Suppressor macrophage (primary cell): ENCODE data around the gene XPR1.
A peak's percentile ranks its signal among the peaks of the same experiment; 100 is the strongest.
"Not testable (repeated sequence)": the region's sequence is repeated elsewhere in the genome, so short reads cannot be mapped to it uniquely, and the experiment has no call there.

Experiments
- DNase-seq, 4 experiments: peaks; one replicate each; pipeline ENCODE4 v3.0.0-alpha.2; 2020 to 2022

The XPR1 gene

DNA sequence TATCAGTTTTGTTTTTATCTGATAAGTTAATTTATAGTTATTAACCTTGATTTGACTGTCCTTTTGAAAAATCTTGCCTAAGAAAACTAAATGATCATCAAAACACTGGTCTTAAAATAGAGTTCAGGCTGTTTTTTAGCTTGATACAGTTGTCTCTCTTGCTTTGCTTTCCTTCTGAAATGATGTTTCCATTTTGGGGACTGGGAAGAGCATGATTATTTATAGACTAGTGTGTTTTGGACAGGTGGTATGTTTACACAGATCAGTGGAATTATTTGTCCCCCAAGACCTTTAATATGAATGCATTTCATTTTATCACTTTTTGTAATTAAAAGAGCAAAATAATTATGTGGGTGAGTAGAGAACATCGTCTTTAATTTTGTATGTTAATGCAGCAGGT is 90.8 kb downstream of the XPR1 start:
- DNase-seq, result no peak

- no peak for DNase-seq
These were observed 92.2 kb downstream of the XPR1 start for GRCh38 chr1:180724055-180724454.

GRCh38 chr1:180726024-180726423 is 94.2 kb downstream of the XPR1 start:
- DNase-seq, result not testable (repeated sequence)

- DNase-seq, result not testable (repeated sequence)
These were observed 95.9 kb downstream of the XPR1 start for GRCh38 chr1:180727751-180728150.

DNA sequence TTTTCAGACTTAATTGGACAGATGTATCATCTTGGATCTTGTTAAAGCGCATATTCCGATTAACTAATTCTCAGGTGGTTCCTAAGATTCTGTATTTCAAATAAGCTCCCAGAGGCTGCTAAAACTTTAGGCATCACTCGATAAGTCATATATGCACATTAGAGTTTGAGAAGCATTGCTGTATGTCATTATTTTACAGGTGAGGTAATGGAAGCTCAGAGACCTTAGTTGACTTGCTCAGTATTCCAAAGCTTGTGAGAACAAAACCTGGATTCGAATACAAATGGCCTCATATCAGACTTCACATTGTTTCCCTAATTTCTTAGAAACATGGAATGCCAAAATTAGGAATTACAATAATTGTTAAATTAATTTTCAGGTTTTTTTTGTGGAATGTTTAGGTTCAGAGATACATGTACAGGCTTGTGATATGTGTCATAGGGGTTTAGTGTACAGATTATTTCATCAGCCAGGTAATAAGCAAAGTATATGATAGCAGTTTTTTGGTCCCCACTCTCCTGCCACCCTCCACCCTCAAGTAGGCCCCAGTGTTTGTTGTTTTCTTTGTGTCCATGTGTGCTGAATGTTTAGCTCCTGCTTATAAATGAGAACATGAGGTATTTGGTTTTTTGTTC is 96.8 kb downstream of the XPR1 start:
- DNase-seq, result no peak

DNA sequence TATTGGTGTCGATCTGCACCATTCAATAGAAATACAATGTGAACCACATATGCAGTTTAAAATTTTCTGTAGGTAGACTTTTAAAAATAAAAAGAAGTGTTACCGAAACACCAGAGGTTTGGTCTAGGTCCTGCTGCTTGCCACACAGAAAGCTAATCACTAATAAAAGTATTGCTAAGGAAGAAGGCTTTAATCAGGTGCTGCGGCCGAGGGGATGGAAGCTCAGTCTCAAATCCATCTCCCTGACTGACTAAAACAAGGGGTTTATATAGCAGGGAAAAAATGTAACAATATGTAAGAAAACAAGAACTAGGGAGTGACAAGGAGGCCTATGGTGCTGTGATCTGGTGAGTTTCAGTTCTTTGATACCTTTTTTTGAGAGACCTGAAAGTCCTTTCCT is 99.3 kb downstream of the XPR1 start:
- no peak for DNase-seq

DNA sequence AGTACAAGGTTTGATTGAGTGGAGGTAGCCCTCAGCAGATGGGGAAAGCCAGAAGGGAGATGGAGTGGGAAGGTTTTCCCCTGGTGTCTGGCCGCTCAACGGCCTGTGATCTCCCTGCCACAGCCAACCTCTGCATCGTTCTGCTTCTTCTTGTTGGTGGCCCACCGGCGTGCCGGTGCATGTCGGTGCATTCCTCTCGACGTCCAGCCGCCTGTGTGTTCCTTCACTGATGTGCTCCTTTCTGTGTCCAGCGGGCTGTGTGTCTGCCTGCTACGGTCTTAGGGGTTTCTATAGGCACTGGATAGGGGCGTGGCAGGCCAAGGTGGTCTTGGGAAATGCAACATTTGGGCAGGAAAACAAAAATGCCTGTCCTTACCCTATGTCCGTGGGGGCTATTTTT is 101.0 kb downstream of the XPR1 start:
- DNase-seq, result no peak

- DNase-seq, result no peak
These were observed 102.5 kb downstream of the XPR1 start for GRCh38 chr1:180734366-180734765.

- DNase-seq, result no peak
These were observed 110.8 kb downstream of the XPR1 start for GRCh38 chr1:180742663-180743062.

GRCh38 chr1:180743868-180744267 is 112.0 kb downstream of the XPR1 start:
- no peak for DNase-seq

- no peak for DNase-seq
These were observed 113.3 kb downstream of the XPR1 start for GRCh38 chr1:180745098-180745497.

GRCh38 chr1:180751921-180752320 is 120.1 kb downstream of the XPR1 start:
- no peak for DNase-seq

GRCh38 chr1:180754453-180754852 is 122.6 kb downstream of the XPR1 start:
- DNase-seq, result no peak

DNA sequence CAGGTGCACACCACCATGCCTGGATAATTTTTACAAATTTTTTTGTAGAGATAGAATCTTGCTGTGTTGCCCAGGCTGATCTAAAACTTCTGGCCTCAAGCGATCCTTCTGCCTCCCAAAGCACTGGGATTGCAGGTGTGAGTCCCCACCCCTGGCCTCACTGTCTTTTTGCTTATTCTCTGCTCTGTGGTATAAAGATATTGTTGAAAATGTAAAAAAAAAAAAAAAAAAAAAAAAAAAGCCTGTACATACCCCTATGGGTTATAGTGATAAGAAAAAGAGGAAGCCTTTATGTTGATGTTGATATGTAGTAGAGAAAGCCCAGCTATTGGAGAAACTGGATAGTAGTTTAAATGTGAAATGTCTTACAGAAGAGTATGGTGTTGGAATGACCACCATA is 125.8 kb downstream of the XPR1 start:
- no peak for DNase-seq

DNA sequence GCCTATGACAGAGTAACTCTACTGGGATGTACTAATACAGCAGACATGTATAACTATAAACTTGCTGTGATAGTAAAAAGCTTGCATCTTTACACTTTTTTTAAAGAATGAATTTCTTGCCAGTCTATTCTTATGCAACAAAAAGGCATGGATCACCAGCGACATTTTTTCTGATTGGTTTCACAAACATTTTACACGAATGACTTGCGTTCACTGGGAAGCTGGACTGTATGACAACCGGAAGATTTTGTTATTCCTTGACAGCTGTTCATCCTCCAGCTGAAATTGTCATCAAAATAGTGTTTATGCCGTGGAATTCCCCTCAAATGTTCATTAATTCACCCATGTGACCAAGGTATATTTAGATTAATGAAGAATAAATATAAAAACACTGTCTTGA is 131.0 kb downstream of the XPR1 start:
- DNase-seq, result no peak

- DNase-seq, result no peak
These were observed 133.3 kb downstream of the XPR1 start for GRCh38 chr1:180765151-180765550.

- no peak for DNase-seq
These were observed 138.1 kb downstream of the XPR1 start for GRCh38 chr1:180769889-180770288.

DNA sequence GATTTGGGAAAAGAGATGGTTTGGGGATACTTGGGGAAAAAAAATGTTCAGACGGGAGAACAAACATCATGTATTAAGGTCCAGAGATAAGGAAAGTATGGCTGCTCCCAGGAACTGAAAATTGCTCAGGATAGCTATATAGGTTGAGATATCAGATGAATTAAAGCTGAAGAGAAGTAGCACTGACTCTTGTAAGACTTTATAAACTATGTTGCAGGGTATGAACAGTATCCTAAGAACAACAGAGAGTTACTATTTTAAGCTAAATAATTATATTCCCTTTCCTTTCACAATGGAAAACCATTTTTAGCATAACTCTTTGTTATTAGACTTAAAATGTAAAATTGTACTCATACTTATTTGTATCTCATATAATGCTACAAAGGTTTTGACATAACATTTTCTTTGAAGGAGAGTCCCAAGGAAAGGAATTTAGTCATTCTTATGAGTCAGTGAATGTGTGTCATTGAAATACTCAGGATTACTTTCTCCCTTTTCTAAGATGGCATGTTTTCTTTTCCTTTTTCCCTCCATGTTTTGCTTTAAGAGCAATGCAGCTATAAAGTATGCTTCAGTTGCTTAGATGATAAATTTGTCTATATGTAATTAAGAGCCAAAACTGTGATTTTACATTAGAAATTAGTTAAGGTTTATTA is 141.5 kb downstream of the XPR1 start:
- peak in 2 of 4 experiments; percentile 2 to 4 for DNase-seq

DNA sequence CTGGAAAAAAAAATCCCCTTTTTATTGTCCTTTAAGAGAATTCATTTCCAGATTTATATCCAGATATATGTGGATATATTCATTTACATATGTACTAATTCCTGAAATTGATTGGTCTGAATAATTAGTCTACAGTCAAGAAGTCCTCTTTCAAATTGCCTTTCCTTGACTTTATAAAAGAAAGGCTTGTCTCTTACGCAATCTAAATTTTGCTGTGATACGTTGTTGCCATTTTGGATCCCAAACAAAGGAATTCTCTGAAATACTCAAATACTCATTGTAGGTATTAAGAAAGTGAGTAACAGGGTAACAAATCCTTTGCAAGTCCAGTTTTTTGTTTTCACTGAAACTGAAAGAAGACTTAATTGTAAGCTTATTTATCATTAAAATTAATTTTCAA is 144.0 kb downstream of the XPR1 start:
- DNase-seq, result no peak

- DNase-seq, result no peak
These were observed 145.4 kb downstream of the XPR1 start for GRCh38 chr1:180777072-180777689.

DNA sequence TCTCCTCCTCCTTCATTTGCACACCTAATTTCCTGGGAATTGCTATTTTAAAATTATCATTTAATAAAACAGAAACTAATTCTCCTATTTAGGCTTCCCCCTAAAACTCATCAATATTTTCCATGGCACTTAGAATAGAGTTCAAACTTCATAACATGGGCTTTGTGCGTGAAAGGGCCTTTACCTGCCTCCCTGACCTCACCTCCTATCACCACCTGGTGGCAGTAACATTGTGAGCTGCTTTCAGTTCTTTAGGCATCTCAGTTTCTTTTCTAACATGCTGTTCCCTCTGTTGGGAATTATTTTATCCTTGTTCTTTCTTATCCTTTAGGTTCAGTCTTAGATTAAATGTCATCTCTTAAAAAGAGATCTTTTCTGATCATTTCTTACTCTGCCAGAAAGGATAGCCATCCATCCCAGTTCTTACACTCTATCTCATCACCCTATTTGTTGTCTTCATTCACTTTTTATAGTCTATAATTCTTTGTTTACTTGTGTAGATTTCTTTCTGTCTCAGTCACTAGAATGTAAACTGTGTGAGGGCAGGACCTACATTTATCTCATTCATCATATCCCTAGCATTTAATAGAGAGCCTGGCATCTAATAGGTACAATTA is 147.1 kb downstream of the XPR1 start:
- no peak for DNase-seq

DNA sequence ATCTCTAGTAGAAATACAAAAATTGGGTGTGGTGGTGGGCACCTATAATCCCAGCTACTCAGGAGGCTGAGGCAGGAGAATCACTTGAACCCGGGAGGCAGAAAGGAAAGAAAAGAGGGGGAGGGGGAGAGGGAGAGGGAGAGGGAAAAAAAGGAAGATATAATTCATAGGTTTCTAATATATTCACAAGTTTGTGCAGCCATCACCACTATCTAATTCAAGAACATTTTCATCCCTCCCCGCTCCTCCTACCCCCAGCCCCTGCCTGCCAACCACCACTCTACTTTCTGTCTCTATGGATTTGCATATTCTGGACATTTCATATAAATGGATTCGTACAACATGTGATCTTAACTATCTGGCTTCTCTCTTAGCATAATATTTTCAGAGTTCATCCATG is 147.8 kb downstream of the XPR1 start:
- DNase-seq, result no peak

DNA sequence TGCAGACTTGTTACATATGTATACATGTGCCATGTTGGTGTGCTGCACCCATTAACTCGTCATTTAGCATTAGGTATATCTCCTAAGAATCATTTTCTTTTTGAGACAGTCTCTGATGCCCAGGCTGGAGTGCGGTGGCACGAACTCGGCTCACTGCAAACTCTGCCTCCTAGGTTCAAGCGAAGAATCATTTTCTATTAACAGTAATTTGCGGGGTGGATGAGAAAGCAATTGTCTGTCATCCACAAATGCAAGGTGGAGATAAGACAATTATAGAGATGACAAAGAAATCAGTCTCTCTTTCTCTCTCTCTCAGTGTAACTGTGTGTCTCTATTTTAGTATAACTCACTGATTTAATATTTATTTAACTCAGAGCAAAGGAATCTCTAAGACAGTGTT is 149.9 kb downstream of the XPR1 start:
- DNase-seq, result no peak

- DNase-seq, result no peak
These were observed 153.5 kb downstream of the XPR1 start for GRCh38 chr1:180785291-180785690.
